DND-41 (cell line): ENCODE results near the gene ACTG1.

ENCODE experiments used
- ATAC-seq: fragments of 200-7000 bp; cut with Tn5 transposase; 3 replicates; pipeline ENCODE4 v1.9.1; 2021; ENCODE audit warnings: low read depth; ENCODE audit not compliant: insufficient read depth
- DNase-seq: peaks from one replicate; pipeline ENCODE4 v3.0.0-alpha.2; 2020
- H2AFZ ChIP-seq: 2 replicates; pipeline ENCODE4 v1.6.0; 2012; ENCODE audit warnings: low read depth, low read length
- H3K27ac ChIP-seq: 2 replicates; pipeline ENCODE4 v1.5.1; 2012; ENCODE audit warnings: low read length, inconsistent platforms
- H3K27me3 ChIP-seq: fragments of 200-600 bp; sonication (generic); 2 replicates; pipeline ENCODE4 v1.6.0; 2012; ENCODE audit warnings: low read length, mild to moderate bottlenecking, inconsistent platforms; ENCODE audit not compliant: insufficient read depth, poor library complexity
- H3K36me3 ChIP-seq: 2 replicates; pipeline ENCODE4 v1.5.1; 2012; ENCODE audit warnings: low read length, inconsistent platforms; ENCODE audit not compliant: insufficient read depth
- H3K4me1 ChIP-seq: 2 replicates; pipeline ENCODE4 v1.5.1; 2012; ENCODE audit warnings: mild to moderate bottlenecking, low read length; ENCODE audit not compliant: insufficient read depth
- H3K4me2 ChIP-seq: 2 replicates; pipeline ENCODE4 v1.6.0; 2012; ENCODE audit warnings: mild to moderate bottlenecking, moderate library complexity, low read length, inconsistent platforms; ENCODE audit not compliant: insufficient read depth
- H3K4me3 ChIP-seq, 2 experiments: fragments of 200-600 bp in 1 of 2; shearing (Covaris generic) in 1 of 2; 2 replicates each; pipeline ENCODE4 v1.5.1; 2012 to 2016; ENCODE audit warnings: inconsistent platforms in 2 of 2, low read length in 2 of 2, mild to moderate bottlenecking in 2 of 2, low read depth in 1 of 2, moderate library complexity in 1 of 2
- H3K79me2 ChIP-seq: 2 replicates; pipeline ENCODE4 v1.6.0; 2012; ENCODE audit warnings: low read length, inconsistent platforms; ENCODE audit not compliant: insufficient read depth
- H3K9ac ChIP-seq: 2 replicates; pipeline ENCODE4 v1.6.0; 2012; ENCODE audit warnings: low read depth, mild to moderate bottlenecking, inconsistent platforms, low read length, moderate library complexity
- H3K9me3 ChIP-seq: 2 replicates; pipeline ENCODE4 v1.5.1; 2012; ENCODE audit warnings: low read length, moderate library complexity, mild to moderate bottlenecking, inconsistent platforms; ENCODE audit not compliant: insufficient read depth, severe bottlenecking
- H4K20me1 ChIP-seq: 2 replicates; pipeline ENCODE4 v1.6.0; 2012; ENCODE audit warnings: low read length; ENCODE audit not compliant: insufficient read depth
- CTCF ChIP-seq: IDR thresholded peaks from 2 replicates; pipeline ENCODE4 v1.5.1; 2012; ENCODE audit warnings: borderline replicate concordance, low read length, moderate library complexity, mild to moderate bottlenecking; ENCODE audit not compliant: poor library complexity, severe bottlenecking; ENCODE audit errors: extremely low read depth
- EZH2 ChIP-seq: IDR thresholded peaks from 3 replicates; pipeline ENCODE4 v1.6.1; 2012; ENCODE audit warnings: borderline replicate concordance, low read depth, mild to moderate bottlenecking, moderate library complexity, low read length, inconsistent platforms; ENCODE audit not compliant: severe bottlenecking

Gene ACTG1

GRCh38 chr17:81556175-81556691 is 43.6 kb upstream of the ACTG1 start:
- Histone ChIP-seq H3K36me3 (peaks cover 52% of the 10 kb centered on the region), H3K79me2 (peaks cover 16% of the 10 kb centered on the region), H4K20me1 (peaks cover 22% of the 10 kb centered on the region; the same call in 1 of the 2 replicates), H3K4me3 (no peak overlapping the region), H2AFZ (no peak overlapping the region), H3K4me2 (no peak overlapping the region), H3K27ac (no peak overlapping the region), H3K9me3 (no peaks in the 10 kb centered on the region), H3K27me3 (no peaks in the 10 kb centered on the region), H3K9ac (no peak overlapping the region), H3K4me1 (peaks cover 21% of the 10 kb centered on the region)
- TF ChIP-seq EZH2 (no peak), CTCF (no peak)
- no peak for DNase-seq
- no peak for ATAC-seq

- Histone ChIP-seq H3K4me1 (peaks cover 44% of the 10 kb centered on the region), H3K9me3 (no peaks in the 10 kb centered on the region), H3K4me2 (peak overlapping the region; percentile 98), H3K27ac (peak overlapping the region; percentile 68), H3K36me3 (peaks cover 52% of the 10 kb centered on the region), H4K20me1 (peaks cover 39% of the 10 kb centered on the region), H3K9ac (peak overlapping the region; percentile 95), H3K79me2 (peaks cover 40% of the 10 kb centered on the region), H3K27me3 (no peaks in the 10 kb centered on the region), H2AFZ (peak overlapping the region; percentile 93), H3K4me3 (peak overlapping the region; percentile 75 to 85; a peak in 3 of 4 replicates)
- ATAC-seq, result peak; percentile 6; the same call in 2 of the 3 replicates
- TF ChIP-seq EZH2, result no peak
- no peak for TF ChIP-seq CTCF
- DNase-seq, result peak; percentile 62
Observed at GRCh38 chr17:81553616-81554181, 41.1 kb upstream of the ACTG1 start.

DNA sequence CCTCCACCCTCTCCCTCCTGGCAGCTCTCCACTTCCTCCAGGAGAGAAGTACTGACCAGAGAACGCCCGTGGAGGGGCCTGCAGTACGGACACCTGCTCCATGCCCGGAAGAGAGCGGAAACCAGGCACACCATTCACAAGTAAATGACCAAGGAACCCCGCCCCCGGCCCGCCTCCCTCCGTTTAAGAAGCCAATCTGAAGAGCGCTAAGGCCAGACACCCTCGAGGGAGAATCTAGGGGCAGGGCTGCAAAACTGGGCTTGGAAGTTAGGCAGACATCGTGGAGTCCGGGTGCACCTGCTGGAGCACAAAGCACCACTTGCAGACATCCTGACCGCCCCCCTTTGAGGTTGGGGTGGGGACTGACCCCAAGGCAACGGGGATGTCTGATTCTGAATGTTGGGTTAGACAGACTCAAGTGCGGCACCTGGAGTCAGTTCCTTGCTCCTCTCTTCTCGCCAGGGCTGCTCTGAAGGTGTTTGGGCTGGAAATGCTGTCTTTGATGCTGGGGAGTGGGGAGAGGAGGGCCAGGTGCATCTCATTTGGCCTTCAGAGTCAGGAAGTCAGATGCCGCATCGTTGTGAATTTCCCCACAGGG is 40.5 kb upstream of the ACTG1 start:
- peak overlapping the region; percentile 75 to 85; a peak in 3 of 4 replicates for H3K4me3 ChIP-seq
- ATAC-seq (peak; percentile 82), DNase-seq (peak; percentile 87)
- H3K27ac ChIP-seq, result peak overlapping the region; percentile 68
- H3K79me2 ChIP-seq, result peaks cover 40% of the 10 kb centered on the region
- peak overlapping the region; percentile 93 for H2AFZ ChIP-seq
- H4K20me1 ChIP-seq, result peaks cover 39% of the 10 kb centered on the region
- peak overlapping the region; percentile 95 for H3K9ac ChIP-seq
- peak overlapping the region; percentile 98 for H3K4me2 ChIP-seq
- no peaks in the 10 kb centered on the region for H3K9me3 ChIP-seq
- TF ChIP-seq EZH2, result no peak
- TF ChIP-seq CTCF, result peak; percentile 61
- peaks cover 51% of the 10 kb centered on the region for H3K36me3 ChIP-seq
- H3K4me1 ChIP-seq, result peaks cover 44% of the 10 kb centered on the region
- H3K27me3 ChIP-seq, result no peaks in the 10 kb centered on the region
